ENCODE measurements around the gene ERH.

The ERH gene

DNA sequence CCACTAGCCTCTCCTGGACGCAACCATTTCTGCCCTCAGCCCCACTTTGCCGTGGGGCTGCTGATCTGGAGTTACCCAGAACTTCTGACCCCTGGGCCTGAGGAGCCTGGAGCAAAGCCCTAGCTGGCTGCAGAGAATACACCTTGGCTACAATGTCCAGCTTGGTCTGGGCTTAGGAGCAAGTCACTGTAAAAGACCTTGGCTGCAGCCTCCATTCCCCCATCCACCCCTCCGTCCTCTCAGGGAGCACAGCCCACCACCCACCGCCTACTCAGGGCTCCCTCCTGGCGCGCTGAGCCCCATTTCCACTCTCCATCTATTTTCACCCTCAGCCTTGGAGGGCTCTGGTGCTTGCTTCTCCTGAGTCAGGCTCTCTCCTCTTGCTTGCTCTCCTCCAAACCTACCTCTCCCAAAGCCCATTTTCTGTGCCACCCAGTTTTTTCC, 42.9 kb downstream of the ERH start:
- DNase-seq = no peak

DNA sequence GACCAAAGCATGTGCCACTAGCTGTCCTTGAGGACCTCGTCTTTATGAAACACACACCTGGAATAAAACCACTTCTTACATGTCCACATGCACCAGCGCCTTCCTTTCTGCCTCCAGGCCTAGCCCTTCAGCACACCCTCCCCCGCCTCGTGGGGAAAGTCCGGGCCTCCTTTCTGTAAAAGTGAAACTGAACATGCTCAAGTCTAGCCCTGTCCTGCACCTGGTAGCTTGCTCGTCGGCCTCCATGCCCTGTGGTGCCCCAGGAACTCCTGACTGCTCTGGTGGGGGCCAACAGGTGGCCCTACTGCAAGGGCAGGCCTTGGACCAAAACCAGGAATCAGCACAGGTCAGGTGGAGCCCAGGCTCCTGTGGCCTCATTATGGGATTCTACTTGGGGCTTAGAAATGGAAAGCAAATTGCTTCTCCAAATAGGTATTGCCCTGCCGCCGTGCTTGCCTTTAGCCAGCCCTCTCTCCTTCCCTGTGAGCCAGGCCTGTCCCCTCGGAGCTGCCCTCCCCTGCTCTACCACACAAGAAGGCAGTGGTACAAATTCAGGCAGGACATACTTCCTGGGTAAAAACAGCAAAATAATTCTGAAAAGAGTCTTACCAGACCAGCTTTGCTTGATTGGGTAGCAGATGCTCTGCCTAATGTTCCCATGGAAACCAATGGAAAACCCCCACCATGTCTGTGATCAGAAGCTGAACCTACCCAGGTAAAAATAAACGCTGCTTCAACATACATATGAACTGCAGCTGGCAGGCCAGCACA, 43.5 kb downstream of the ERH start:
- DNase-seq = no peak

DNA sequence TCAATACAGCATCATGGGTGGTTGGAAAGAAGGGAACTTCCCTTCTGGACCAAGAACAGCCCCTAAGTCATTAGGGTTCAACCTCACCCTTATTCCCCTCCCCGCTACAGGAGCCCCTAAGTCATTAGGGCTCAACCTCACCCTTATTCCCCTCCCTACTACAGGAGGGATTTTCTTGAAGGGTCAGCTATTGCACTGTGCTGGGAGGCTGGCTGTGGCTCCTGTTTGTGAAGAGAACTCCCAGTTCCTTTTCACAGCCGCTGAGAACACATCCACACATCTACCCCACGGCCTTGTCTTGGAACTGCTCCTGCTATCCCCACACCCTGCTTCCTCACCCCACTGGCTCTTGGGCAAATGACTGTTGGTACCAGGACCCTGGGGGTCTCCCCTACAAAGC, 44.9 kb downstream of the ERH start:
- no peak for DNase-seq

DNA sequence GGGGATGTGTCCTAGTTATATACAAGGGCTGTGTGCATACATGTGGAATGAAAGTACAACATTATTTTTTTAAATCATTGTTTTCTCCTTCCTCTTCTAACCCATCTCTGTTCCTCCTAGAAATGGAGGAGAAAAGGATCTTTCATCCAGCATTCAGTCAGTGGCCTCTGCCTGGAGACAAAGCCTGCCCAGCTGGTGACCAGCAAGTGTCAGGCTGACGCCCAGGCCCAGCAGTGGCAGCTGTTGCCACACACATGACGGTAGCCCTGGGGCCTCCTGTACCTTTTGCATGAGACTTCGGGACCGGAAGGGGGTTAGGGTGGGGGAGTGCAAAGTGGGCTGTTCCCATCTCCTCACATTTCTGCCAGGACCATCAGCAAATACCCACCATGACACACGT, 46.2 kb downstream of the ERH start:
- no peak for DNase-seq

DNA sequence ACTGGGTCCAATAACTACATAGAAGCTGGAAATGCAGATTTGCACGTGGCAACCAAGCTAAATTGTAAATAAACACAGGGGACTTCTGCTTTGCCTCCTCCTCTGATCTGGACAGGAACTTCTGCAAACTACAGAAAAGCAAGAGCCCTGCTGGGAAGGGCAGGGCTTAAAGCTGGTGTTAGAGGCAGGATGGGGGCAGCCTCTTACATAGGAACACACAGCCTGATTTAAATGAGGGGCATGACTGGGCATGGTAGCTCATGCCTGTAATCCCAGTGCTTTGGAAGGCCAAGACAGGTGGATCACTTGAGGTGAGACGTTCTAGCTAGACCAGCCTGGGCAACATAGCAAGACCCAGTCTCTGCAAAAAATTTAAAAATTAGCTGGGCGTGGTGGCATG, 46.7 kb downstream of the ERH start:
- DNase-seq = no peak

DNA sequence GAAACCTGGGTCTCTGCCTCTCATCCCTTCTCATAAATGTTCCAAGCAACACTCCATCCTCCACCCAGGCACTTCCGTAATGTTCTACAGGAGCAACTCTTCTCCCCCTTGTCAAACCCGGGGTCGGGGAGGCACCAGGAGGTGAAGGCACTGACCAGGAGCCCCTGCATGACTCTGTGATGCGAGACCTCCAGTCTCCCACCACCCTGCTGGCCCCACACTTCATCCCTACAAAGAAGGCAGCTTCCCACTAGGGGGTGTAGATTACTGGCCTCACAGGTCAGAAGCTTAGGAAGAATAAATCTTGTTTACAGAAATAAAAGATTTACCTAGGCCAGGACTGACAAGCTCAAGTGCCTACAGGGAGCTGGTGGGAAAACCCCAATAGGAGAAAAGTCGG, 47.2 kb downstream of the ERH start:
- DNase-seq = no peak

DNA sequence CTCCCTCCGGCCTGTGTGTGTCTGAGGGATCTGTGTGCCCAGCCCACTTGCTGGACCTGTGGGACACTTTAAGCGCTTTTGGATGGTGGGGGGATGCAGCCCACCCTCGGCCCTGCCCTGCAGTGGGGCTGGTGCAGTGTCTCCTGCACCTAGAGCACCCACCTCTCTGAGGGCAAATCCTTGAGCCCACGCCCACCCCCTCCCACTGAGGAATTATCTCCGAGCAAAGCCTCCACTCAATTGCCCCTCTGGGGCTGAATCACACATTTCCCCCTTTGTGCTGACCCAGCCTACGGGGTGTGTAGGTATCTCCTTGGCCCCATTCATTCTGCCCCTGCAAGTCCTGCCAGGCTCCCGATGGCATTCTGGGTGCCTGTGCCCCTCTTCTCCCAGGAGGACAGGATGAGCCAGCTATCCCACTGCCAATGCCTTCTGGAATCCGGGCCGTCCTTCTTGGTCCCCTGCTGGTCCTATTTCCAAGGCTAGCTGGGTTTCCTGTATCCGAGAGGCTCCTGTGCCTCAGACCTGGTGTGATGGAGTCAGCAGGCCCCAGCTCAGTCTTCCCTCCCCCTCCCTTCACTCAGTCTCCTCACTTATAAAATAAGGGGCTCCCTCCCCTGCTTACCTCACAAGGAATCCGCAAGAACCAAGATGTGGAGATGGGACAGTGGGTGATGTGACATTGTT, 48.9 kb downstream of the ERH start:
- DNase-seq = no peak

DNA sequence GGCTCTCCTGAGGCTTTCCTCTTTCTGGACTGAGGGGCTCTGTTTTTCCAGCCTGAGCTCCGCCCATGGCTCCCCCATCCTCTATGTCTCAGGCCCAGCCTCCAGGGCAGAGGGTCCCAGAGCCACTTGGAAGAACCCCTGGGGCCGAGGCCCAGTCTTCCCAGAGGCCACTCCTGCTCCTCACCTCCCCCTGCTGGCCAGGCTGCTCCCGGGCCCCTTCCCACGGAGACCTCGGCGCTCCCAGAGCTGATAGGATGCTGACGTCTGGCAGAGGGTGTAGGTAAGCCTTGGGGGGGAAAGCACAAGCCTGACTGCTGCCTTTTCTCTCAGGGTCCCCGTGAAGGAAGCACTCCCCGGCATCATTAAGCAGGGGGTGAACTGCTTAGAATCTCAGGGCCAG, 51.4 kb downstream of the ERH start:
- DNase-seq = peak; percentile 23

DNA sequence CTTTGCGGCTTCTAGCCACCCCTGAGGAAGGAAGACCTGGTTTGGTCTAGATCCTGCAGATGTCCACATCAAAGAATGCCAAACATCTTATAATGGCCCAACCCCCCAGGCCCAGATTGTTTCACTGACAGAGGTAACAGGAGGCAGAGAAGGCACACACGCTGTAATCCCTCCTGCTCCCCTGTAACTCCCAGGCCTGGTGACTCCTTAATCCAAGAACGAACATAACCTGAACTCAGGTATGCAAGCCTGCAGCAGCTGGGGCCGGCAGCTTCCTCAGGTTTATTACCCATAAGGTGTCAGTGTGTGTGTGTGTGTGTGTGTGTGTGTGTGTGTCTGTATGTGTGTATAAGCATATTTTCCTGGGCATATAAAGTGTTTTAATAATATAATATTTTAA, 52.7 kb downstream of the ERH start:
- DNase-seq = no peak

DNA sequence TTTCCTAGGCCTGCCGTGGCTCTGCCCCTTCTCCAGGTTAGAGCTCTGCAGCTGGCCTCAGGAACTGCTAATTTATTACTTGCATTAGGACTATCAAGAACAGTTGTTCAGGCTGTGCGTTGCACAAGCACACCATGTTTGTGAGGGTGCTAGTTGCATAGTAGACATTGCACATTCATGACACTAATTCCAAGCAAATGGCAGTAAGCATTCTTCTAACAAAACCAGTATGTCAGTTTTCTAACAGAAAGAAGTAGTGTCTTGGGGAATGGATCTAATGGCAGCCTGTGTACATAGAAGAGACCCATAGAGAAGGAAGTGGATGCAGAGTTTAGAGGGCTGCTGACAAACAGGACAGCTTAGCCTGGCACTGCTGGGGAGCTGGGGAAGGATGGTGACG, 53.9 kb downstream of the ERH start:
- DNase-seq = no peak

DNA sequence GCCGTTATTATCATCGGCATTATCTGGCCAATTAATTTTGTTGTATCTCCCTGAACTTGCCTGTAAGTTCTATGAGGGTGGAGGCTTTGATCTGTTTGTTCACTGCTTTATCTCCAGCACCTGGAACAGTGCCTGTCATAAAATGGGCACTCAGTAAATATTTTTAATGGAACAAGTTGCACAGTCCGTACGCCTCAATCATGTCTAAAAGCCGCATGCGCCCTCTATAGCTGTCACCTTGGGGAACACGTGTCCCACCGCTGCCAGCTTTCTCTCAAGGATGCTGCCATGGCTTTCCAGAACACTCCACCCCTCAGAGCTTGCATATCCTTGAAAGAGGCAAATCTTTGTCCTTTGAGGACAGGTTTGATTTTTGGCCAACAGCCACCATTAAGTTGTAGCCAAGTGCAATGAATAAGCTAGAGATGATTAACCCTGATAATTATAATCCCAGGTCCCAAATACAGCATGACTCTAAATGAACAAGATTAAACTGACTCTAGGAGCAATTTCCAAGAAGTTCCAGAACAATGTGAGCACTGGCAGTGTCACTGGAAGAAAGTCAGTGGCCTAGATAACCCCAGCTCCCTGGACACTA, 55.1 kb downstream of the ERH start:
- no peak for DNase-seq

DNA sequence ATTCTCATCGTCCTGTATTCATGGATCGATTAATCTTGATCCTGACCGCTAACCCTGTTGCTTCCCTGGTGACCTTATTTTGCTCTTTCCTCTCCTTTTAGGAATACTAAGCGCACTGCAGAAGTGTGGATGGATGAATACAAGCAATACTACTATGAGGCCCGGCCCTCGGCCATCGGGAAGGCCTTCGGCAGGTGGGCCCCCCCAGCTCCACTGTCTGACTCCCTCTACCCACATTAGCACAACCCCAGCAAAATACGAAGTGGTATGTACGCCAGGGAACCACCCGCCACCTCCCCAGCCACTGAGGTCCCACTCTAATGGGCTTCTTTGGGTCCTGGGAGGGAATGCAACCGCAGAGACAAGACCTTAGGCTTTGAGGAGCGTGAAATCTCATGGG, 58.7 kb downstream of the ERH start:
- no peak for DNase-seq

DNA sequence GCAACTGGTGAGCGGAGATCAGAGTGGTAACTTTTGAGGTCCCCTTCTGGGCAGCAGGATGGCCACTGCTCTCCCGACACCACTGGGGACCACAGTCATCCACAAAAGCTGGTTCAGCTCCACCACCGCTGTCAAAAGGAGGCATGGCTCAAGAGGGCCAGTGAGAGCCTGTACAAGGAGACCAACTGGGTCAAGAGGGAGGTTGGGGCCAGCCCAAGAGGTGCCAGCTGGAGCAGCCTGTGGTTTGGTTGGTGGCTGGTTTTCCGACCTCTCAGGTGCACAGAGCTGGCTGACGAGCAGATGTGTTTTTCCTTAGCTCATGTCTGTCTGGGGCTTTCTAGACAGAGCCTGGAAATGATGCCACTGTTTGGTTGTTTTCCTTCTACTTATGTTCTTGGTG, 60.1 kb downstream of the ERH start:
- DNase-seq = no peak

DNA sequence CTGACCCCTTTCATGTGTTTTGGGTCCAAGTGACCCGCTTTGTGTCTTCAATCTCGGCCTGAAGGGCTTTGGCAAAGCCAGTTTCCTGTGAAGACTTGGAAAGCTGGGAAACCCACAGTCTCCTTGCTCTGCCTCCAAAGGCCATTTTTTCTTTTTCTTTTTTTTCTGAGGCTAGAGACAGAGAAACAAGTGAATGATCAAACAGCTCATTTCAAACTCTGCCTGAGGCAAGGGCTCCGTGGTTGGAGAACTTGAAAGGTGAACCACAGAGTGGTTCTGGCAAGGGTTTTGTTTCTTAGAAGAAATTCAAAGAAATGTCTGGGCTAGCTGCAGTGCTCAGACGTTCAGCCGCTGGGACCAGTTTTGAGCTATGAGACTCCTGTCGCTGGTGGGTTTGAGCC, 62.7 kb downstream of the ERH start:
- DNase-seq = no peak

DNA sequence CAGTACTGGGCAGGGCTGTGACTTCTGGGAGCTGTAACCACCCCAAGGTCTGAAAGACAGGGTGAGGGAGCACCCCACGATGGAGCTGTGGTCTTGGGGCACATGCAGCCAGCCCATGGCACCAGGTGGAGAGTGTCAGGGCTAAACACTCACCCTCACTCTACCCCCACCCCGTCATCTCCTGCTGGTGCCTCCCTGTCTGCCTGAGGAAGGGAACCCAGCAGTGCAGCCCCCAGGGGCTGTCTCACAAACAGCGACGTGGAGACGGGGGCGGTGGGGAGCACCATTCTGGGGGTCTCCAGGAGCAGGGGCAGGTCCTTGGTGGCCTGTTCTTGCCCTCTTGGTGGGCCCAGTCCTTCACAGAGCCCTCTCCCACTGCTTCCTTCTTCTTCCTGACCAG, 63.5 kb downstream of the ERH start:
- DNase-seq = no peak

DNA sequence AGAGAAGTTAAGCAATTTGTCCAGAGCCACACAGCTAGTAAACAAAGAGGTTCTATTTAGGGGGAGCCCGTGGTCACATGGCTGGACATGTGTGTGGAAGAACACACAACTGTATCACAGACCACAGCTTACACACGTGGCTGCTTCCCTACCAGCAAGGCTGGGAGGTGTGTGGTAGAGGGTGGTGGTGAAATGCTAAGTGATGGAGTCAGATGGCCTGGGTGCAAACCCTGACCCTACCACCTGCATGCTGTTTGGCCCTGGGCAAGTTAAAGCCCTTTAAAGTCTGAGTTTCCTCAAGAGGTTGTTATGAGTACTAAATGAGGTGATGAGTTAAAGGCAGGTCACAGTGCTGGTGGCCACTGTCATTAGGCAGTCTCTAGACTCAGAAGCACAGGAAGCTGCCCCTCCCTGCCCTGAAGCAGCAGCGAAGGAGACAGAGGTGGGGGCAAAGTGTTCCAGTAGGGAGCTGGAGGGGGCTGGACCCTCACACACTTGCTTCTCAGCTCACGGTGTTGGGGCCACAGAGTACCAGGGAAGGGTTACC, 64.2 kb downstream of the ERH start:
- DNase-seq = no peak

DNA sequence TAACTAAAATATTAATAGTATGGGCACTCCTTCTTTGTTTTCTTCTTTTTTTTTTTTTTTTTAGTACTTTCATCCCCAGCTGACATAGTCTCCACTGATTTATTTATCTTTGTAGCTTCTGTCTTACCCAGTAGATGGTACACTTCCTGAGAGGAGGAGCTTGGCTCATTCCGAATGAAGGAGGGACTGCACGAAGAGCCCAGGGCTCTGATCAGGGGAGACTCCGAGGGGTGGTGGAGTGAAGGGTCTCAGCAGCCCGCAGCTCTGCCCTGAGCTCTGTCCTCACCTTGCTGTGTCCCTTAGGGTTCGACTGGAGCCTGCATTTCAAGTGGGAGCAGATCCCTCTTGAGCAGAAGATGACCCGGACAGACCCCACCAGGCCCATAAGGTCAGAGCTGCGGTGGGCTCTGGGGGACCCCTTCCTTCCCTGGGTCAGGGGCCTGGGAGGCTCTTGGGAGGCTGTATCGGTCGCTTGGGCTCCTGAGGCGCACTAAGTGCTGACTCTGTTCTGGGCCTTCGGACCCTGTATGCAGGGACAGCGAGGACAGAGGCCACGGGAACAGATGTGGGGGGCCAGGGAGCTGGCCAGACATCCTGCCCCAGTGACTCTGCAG, 65.2 kb downstream of the ERH start:
- DNase-seq = no peak

DNA sequence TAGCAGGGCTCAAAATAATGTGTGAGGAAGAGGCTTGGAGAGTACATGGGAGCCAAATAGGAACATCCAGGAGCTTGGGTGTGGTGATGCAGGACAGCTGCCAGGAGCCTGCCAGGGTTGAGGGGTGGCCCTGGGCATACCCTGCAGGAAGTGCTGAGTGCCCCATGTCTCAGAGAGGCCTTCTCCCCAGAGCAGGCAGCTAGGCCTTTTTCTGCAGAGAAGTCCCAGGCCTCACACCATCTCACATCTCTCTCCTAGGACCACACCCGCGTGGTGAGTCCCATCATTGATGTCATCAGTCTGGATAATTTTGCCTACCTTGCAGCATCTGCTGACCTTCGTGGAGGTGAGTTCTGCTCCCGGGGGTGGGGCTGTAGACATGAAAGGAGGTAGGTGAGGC, 66.9 kb downstream of the ERH start:
- no peak for DNase-seq
